Hippocampal formation (tissue), 2 donors: ENCODE results near the gene MED27.
"Not testable (repeated sequence)": the region's sequence is repeated elsewhere in the genome, so short reads cannot be mapped to it uniquely, and the experiment has no call there.

Experiments
- DNase-seq, 2 donors: peaks; one replicate each; lab custom pipeline; 2025; lab: John Stamatoyannopoulos, UW

Gene MED27

DNA sequence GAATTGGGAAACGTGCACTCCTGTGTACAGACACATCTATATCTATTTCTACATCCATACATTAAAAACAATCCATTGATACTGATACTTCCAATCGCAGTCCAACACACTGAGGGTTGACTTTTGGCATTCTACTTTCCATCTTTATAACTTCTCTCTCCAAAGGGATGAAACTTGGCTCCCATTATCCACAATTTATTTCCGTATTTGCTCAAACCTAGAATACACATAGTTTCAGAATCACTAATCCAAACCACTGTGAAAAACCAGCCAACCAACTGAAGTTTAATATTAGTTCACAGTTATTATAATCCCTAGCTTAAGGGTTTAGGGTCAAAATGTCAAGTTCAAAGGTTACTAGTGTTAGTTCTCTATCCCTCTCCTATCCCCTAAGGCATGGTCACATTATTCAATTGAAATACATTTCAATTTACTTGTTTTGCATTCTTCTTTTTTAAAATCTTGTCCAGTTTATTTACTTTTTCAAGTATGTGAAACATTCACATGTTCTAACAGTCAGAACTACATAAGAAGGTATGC lies 156.5 kb downstream of the MED27 start:
- no peak for DNase-seq

DNA sequence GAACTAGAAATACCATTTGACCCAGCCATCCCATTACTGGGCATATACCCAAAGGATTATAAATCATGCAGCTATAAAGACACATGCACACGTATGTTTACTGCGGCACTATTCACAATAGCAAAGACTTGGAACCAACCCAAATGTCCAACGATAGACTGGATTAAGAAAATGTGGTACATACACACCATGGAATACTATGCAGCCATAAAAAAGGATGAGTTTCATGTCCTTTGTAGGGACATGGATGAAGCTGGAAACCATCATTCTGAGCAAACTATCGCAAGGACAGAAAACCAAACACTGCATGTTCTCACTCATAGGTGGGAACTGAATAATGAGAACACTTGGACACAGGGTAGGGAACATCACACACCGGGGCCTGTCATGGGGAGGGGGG lies 158.0 kb downstream of the MED27 start:
- not testable (repeated sequence) for DNase-seq

DNA sequence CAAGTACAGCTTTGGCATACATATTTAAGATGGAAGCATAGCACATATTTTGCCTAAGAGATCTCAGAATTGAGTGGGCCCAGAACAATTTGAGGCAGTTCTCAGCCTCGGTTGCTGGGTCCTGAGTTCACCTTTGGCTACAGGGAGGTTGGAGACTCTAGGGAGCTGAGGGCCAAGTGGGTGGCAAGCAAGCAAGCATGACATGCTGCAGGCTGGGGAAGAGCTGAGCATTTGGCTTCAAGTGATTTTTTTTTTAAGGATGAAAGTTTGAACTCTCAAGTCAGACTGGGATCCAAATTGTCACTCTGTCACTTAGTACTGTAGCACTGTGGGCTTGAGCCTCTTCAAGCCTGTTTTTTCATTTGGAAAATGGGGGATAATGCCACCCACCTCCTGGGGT lies 160.5 kb downstream of the MED27 start:
- DNase-seq: no peak

DNA sequence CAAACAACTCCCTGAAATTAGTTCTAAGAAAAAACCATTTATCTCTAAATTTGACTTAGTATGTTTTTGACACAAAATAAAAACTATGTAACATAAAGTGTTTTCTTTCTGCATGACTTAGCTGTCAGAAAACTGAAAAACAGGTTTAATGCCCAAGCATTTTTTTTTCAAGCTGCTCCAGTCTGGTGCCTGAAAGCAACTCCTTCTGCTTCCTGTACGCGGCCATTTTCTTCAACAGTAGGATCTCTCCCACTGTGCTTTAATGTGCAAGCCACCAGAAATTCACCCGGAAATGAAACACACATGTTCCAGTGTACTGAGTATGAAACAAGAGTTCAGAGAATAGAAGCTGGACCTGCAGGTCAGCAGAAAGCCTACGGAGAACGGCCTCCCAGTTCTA lies 161.2 kb downstream of the MED27 start:
- DNase-seq: no peak

DNA sequence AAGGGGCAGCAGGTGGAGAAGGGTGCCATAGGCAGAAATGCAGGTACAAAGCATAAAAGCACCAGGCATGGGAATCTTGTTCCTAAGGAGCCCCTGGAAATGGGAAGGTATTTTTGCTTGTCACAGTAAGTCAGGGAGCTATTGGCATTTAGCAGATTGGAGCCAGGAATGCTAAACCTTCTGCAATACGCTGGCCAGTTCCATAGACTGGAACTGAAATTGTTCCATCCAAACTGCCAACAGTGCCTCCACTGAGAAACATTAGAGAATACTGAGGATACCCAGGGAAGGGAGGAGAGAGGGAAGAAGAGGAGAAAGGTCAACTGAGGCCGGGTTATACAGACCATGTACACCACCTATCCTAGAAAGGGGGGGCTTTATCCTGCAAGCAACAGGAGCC lies 162.7 kb downstream of the MED27 start:
- no peak for DNase-seq

DNA sequence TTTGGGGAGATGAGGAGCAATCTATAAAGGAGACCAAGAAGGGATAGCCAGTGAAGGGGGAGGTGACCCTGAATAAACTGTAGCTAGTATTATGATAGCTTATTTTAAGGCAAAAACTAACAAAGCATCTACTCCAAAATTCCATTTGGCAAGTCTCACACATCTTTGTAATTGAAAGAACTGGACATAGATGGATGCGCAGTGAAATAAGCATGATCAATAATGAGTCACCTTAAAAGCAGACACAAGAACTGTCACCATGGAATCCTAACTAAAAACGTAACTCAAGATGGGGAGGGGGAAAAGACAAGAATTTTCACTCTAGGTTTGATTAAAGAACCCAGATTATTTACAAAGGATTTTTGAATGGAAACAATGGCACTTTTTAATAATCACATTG lies 164.5 kb downstream of the MED27 start:
- no peak for DNase-seq

DNA sequence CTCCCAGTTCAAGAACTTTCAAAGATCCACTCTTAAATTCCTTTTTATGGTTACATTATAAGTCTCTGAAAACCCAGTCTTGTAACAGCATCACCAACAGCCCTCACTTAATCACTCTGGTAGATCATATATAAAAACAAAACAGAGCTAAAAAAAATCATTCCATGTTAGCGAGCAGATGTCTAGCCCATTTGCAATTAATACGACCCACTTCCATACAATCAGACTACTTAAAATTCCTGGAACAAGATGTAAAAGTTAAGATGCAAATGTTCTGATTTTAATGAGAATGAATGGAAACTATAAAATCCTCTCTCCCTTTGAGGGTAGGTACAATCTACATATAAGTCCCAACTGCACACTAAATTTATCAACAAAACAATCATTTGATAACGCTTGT lies 167.0 kb downstream of the MED27 start:
- DNase-seq: no peak

DNA sequence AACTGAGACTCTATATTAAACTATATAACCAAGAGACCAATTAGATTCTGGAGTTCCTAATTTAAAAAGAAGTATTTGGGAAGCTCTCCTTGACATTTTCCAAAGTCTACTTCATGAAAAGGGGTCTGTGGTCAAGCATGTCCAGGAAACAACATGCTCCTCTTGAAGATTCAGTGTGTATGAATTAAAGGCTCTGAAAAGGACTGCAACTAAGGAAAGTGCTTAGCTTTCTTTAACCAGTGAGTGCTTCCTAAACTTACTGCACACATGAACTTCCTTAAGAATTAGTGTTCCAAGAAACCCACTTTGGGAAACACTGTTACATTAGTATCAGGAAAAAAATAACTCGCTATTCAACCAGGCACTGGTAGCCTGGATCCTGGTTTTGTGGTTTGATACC lies 167.6 kb downstream of the MED27 start:
- no peak for DNase-seq

DNA sequence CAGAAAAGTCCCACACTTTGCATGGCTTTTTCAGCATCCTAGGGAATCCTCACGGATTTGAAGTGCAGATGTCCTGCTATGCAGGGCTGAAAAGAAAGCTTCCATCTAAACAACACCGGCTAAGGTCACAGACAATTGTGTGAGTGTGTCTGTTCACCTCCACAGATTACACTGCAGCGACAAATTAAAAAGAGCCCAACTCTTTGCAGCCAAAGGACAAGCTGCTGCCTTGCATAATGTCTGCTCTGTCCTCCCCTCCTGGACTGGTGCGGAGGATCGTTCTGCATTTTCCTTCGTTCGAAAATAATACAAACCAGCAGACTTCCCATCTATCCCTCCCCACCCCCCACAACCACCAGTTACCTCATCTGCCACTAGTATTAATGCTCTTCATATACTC lies 169.1 kb downstream of the MED27 start:
- no peak for DNase-seq

DNA sequence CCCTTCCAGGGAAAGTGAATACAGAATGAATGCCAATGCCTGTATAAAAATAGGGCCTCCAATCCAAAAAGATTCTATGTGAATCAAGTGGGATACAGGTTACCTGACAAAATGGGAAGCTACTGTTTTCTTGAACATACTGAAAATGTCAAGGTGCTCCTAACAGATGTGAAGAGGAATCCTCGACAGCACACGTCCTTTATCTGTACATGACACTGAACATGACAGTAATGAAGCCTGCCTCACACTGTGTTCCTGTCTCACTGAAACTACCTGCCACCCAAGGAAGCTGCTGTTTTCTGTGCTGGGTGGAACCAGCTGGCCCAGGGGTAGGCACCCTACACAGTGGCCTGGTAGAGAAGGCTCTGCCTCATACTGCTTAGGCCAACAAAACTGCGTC lies 174.5 kb downstream of the MED27 start:
- DNase-seq: no peak

DNA sequence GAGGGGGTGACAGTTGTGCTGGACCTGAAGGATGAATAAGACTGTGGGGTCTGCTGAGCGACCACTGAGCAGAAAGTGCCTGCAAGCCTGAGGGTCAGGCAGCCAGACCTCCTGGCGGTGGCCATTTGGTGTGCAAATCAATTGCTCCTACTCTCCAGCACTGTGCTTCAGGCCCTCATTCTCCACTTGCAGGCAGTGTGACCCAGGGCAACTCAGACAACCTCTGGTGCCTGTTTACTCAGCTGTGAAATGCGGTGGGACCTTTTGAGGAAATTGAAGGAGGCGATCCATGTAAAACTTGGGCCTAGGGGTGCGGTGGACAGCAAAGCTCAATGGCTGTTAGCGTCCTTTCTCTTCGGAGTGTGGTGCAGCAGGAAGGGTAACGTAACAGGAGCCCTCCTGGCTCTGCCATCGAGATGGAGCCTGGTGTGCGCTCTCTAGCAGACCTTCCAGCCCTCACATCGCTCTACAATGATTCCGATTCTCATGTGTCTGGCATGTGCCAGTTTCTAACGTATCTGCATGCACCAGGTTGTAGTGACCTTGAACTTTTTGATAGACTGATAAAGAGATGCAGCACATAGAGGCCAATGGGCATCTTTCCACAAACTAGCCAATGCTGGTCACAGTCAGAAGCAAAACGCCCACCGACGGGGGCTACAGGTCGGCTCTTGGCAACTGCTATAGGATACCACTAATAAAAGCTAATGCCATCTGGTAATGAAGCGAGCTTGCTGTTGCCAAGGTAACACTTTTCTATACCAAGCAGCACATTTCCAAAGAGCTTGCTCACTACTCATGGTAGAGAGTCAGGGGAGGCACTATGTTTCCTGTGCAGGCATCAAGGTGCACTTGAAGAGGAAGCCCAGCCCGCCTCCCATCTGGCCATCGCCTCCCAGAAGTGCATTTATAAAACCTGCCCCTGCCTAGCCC lies 180.1 kb downstream of the MED27 start:
- DNase-seq: no peak

DNA sequence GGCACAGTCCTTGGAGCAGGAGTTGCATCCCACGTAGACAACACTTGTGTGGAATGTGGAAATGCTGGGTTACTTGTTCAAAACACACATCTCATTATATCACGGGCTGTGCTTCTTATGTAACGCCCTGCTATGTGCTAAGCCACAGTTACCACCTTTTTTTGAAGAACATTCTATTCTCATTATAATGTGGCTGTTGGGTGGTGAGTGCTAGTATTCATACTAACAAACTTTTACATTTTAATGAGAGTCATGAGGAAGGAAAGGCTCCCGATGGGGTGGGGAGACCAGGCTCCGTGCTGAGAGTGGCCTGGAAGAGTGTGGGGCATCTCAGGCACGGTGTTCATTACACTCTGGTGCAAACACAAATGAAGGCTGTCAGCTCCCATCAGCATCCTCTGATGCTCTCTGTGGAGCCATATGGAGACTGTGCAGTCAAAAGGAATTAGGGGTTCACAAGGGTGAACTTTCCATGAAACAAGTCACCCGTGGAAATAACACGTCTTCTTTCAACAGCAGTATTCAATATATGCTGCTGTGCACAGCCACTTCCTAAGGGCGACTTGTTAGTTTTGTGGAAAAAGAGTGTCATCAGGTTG lies 186.7 kb downstream of the MED27 start:
- DNase-seq: no peak

DNA sequence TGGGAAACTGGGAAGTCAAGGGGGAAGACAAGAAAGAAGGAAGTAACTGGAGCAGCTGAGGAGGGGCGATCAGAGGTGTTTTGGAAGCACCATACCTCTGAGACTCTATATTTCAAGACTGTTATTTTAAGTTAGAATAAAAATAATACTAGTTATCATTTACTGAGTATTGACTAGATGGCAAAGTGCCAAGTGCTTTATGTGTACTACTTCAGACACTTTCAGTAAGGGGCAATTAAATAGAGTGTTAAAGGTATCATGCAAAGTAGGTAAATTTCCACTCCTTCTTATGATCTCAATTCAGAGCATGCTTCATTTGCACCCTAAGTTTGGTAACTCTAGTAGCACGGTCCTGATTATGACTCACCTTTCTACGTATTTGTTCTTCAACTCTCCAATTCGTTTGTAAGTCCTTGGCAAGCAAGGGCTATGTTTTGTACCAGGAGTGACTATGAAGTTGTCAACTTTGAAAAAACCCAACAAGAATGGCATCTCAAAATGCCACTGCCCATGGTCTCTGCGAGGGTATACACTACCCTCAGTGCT lies 187.4 kb downstream of the MED27 start:
- DNase-seq: no peak

DNA sequence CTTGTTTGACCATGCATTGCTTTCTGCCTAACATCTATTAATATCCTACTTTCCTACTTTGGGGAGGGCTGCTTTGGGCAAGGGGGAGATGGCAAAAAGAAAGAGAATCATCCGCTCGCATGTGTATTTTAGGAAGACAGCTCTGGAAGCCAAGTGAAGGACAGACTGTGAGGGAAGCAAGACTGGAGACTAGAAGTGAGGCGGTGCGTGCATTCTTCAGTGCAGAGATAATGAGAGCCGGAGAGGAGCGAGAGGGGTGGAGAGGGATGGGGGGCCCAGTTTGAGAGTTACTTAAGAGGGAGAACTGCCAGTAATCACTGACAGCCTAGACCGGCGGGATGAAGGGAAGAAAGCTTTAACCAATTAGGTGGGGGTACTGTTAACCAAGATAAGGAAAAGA lies 188.1 kb downstream of the MED27 start:
- no peak for DNase-seq

DNA sequence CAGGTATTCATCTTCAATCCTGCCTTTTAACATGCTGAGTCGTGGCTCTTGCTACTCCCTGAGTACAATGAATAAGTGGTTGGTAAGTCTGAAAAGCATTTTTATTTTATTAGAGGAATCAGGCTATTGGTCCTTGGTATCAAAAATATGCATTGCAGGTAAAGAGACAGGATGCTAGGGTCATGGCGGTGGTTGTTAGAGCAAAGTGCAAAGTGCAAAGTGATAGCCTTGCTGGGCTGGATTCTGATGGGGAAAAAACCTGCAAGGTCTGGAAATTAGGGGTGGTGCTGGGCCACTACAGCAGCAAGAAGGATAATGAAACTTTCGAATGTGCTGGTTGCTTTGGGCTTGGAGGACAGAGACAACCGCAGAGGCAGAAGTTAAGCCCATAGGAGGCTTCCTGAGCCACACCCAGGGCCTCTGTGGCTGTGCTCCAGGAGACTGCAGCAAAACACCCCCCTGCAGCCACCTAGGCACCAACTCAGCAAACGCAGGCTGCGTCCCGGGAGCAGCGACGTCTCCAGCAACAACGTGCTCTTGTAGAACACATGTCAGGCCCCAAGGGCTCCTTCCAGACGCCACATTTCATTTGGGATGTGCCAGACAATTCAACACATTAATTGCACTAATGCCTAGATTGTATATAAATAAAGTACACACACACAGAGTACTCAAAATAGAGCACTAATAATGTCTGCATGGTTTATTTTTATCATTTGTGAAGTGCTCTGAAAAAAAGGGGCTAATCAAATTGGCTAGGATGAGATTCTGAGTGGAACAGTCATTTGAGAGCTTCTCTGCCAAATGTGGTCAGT lies 190.0 kb downstream of the MED27 start:
- DNase-seq: no peak

DNA sequence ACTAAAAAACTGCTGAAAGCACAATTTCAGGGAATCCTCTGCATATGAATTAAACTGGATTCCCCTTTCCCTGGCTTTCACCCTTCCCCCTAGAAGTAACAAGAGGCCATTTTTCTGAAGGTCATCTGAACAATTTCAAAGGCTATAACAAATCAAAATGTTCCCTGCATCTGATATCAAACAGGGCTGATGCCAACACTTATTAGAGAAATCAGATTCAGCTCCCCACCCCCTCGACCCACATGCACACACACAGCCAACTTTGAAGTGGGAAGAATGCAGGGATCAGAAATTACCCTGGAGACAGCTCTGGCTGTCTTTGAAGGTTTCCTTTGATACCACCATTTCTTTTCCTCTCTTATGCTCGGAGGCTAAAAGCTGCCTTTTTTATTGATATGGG lies 190.7 kb downstream of the MED27 start:
- DNase-seq: no peak

DNA sequence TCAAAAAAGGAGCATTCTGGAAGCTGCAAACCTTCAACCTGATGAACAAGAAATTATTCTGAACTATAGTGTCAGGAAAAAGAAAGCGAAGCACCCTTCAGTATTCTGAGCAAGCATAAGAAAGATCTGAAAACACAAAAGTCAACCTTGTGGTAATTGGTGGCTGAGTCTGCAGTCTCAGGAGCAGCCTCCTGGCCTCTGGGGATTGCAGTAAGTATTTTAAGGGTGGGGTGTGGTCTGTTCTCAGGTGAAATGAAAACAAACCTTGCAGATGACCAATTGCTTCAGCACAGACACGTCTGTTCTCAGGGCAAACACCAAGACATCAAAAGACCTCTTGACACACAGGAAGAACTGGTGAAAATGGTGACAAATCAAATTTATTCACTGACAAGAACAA lies 192.0 kb downstream of the MED27 start:
- no peak for DNase-seq

DNA sequence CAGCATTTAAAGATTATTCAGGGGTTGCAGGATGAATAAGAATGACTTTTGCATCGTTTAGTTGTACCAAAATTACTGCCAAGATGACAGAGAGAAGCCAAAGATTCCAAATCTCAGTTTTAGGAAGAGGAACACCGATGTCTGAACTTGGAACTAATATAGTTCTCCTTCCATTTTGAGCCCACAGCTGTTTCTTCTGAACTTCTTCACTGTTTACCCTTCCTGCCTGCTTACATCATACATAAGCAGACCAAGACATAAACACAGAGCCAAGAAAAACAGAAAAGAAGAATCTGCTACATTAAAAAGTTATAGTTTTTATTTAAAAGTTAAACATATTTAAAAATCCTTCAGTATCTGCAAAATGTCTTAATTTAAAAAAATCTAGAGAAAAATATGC lies 192.8 kb downstream of the MED27 start:
- no peak for DNase-seq

DNA sequence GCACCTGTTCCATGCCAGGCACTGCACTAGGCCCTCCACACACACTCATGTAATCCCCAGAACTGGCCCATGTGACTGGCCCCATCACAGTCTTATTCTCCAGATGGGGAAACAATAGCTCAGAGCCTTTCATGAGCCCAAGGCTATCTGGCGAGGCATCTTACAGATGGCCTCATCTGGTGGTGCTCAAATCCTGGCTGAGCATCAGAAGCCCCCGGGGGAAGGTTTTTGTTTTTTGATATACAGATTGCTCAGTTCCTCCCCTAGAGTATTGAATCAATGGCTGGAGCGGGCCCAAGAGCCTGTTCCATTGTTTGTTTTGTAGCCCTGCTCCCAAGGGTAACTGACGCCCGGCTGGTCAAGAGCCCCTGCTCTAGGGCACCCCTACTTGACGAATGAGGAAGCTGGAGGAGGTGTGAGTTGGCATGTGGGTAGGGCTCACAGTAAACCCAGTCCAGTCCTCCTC lies 194.5 kb downstream of the MED27 start:
- DNase-seq: no peak

DNA sequence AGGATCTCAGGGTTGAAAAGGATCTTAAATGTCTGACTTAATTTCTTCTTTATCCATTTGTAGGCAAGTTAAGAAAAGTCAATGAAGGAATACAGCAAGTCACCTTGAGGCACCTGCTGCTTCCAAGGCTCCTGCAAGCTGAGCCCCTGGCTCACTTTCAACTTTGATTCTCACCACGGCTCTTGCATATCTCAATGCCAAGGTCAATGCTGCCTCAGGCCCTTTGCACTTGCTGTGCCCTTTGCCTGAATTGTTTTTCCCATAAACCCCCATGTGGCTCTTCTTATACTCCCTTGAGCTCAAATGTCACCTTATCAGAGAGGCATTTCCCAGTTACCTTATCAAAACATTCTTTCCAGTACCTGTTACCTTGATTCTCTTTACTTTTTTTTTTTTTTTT lies 195.4 kb downstream of the MED27 start:
- DNase-seq: no peak

DNA sequence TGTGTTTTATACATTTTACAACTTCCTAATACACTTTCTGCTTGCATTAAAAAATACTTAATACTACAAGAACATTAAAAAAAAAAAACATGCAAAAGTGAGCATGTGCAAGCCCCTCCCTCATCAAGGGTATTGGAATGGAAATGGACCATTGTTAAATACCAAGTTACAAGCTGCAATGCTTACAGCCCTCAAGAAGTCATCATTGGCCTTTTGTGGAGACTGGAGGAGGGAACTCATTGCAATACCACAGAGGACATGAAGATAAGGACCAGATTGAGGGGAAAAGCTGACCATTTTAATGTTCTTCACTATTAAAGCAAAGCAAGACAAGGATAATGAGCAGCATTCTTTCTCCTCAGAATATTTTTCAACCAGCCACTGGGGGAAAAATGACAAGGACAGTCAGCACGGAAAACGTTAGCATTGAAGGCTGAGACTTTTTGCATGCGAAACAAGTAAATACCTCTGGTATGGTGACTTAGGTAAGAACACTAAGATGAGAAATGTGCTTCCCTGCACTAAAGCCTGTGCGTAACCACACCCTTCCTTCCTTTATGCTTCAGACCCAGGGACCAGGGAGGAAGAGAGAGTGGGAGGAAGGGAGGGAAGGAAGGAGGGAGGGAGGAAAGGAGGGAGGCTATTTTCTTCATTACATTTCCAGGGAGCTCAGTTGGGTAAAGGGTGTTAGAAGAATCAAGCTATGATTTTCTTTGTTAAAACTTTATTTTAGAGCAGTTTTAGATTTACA lies 198.7 kb downstream of the MED27 start:
- DNase-seq: no peak
